Measurements from ENCODE around the gene NT5M. TPM values are rescaled to one million over a fixed set of nuclear protein-coding genes. Genes with fewer than 3 reads are reported as not detected.

The NT5M gene
- total RNA-seq, 1 donor from 2014 or later = 4.0 TPM

GRCh38 chr17:17321356-17322025 lies 18.3 kb downstream of the NT5M start:
- H3K4me1 Mint-ChIP-seq (ENCODE audit: low read depth) = no peaks in the 10 kb centered on the region
- no peak overlapping the region for H3K4me3 Mint-ChIP-seq (ENCODE audit: unreplicated experiment)
- peaks cover 3% of the 10 kb centered on the region for H3K36me3 Mint-ChIP-seq (ENCODE audit: low read depth)
- no peak overlapping the region for H3K27ac Mint-ChIP-seq (ENCODE audit: unreplicated experiment)
- no peaks in the 10 kb centered on the region for H3K9me3 Mint-ChIP-seq (ENCODE audit: low read depth)
- DNase-seq (ENCODE audit: low spot score) = peak; percentile 74
- no peak for TF ChIP-seq CTCF (IDR thresholded peaks at IDR 0.05)
- H3K27me3 Mint-ChIP-seq (ENCODE audit: low read depth) = no peaks in the 10 kb centered on the region

GRCh38 chr17:17322516-17323510 lies 19.6 kb downstream of the NT5M start:
- no peak for TF ChIP-seq CTCF (IDR thresholded peaks at IDR 0.05)
- no peak overlapping the region for H3K27ac Mint-ChIP-seq (ENCODE audit: unreplicated experiment)
- no peaks in the 10 kb centered on the region for H3K9me3 Mint-ChIP-seq (ENCODE audit: low read depth)
- H3K4me3 Mint-ChIP-seq (ENCODE audit: unreplicated experiment) = no peak overlapping the region
- DNase-seq (ENCODE audit: low spot score) = peak; percentile 69
- no peaks in the 10 kb centered on the region for H3K27me3 Mint-ChIP-seq (ENCODE audit: low read depth)
- no peaks in the 10 kb centered on the region for H3K4me1 Mint-ChIP-seq (ENCODE audit: low read depth)
- H3K36me3 Mint-ChIP-seq (ENCODE audit: low read depth) = peaks cover 3% of the 10 kb centered on the region

GRCh38 chr17:17324616-17325015 lies 21.4 kb downstream of the NT5M start:
- no peak overlapping the region for H3K4me3 Mint-ChIP-seq (ENCODE audit: unreplicated experiment)
- no peak for TF ChIP-seq CTCF (IDR thresholded peaks at IDR 0.05)
- no peaks in the 10 kb centered on the region for H3K27me3 Mint-ChIP-seq (ENCODE audit: low read depth)
- H3K27ac Mint-ChIP-seq (ENCODE audit: unreplicated experiment) = no peak overlapping the region
- H3K36me3 Mint-ChIP-seq (ENCODE audit: low read depth) = peaks cover 3% of the 10 kb centered on the region
- H3K4me1 Mint-ChIP-seq (ENCODE audit: low read depth) = no peaks in the 10 kb centered on the region
- H3K9me3 Mint-ChIP-seq (ENCODE audit: low read depth) = no peaks in the 10 kb centered on the region
- DNase-seq (ENCODE audit: low spot score) = peak; percentile 59

GRCh38 chr17:17325228-17325627 lies 22.1 kb downstream of the NT5M start:
- TF ChIP-seq CTCF (IDR thresholded peaks at IDR 0.05) = no peak
- Mint-ChIP-seq H3K4me1 (ENCODE audit: low read depth) (no peaks in the 10 kb centered on the region), H3K9me3 (ENCODE audit: low read depth) (no peaks in the 10 kb centered on the region), H3K4me3 (ENCODE audit: unreplicated experiment) (no peak overlapping the region), H3K27me3 (ENCODE audit: low read depth) (no peaks in the 10 kb centered on the region), H3K36me3 (ENCODE audit: low read depth) (peaks cover 3% of the 10 kb centered on the region), H3K27ac (ENCODE audit: unreplicated experiment) (no peak overlapping the region)
- DNase-seq (ENCODE audit: low spot score) = peak; percentile 76

GRCh38 chr17:17325816-17326215 lies 22.6 kb downstream of the NT5M start:
- H3K27me3 Mint-ChIP-seq (ENCODE audit: low read depth) = no peaks in the 10 kb centered on the region
- H3K4me1 Mint-ChIP-seq (ENCODE audit: low read depth) = no peaks in the 10 kb centered on the region
- H3K4me3 Mint-ChIP-seq (ENCODE audit: unreplicated experiment) = no peak overlapping the region

More at GRCh38 chr17:17325816-17326215, 22.6 kb downstream of the NT5M start:
- DNase-seq (ENCODE audit: low spot score) = peak; percentile 26
- no peak for TF ChIP-seq CTCF (IDR thresholded peaks at IDR 0.05)
- Mint-ChIP-seq H3K27ac (ENCODE audit: unreplicated experiment) (no peak overlapping the region), H3K9me3 (ENCODE audit: low read depth) (no peaks in the 10 kb centered on the region), H3K36me3 (ENCODE audit: low read depth) (peaks cover 3% of the 10 kb centered on the region)
